Cardiac septum (tissue), 1 donor: ENCODE data around the gene KAT2A. TPM values are rescaled to one million over a fixed set of nuclear protein-coding genes. Genes with fewer than 3 reads are reported as not detected.

Experiments used
- DNase-seq: peaks from one replicate; pipeline ENCODE4 v3.0.0-alpha.2; 2020; ENCODE audit warnings: low spot score
- intact Hi-C: fragments of 100-400 bp; cut with DNase I; formaldehyde crosslinking; loops from one replicate; pipeline ENCODE4 v1.14.0; 2022
- total RNA-seq: library from RNA; stranded (reverse); fragmentation: NEBNext Ultra II Directional; extraction: Animal tissue kit (Norgen Biotek cat#: 25700); gene quantifications from one replicate; pipeline ENCODE4 v1.2.1, GENCODE V29; 2021
- donor health status: DM: no; HTN: no; CAD: no.

KAT2A gene
- total RNA-seq, 1 donor from 2014 or later: 17.3 TPM

DNA sequence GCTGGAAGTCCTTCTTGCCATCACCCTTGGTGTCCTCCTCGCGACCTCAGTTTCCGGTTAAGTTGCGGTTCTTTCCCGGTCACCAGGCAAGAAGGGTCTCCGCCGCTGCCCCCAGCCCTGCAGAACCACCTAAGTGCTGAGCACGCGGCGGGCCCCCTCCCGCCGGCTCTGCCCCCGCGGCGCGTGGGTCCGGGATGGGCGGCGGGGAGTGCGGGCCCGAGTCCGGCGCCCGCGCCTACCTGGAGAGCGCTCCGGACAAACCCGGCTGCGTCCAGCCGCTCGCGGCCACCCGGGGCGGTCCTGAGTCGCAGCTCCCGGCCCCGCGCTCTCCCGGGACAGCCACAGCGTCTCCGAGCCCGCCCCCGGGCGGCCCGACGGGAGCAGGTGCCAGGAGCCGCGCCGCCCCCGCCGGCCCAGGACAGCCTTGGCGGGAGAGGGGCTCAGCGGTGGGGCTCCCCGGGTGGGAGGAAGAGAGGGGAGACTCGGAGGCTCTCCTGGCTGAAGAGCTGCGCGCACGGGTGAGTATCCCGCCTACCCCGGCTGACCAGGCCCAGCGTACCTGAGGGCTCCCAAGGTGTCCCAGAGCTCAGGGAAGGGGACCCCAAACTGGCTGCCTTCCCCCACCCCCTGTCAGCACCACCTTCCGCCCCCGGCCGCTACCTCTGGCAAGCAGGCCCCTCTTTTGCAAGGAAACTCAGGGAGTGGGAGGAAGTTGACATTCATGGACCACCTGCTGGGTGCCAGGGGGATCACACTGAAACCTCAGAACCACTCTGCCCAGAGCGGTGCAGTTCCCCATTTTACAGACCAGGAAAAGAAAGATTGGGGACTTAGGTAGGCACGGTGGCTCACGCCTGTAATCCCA is 48.6 kb downstream of the KAT2A start:
- intact Hi-C loops: no loop called here
- no peak for DNase-seq

DNA sequence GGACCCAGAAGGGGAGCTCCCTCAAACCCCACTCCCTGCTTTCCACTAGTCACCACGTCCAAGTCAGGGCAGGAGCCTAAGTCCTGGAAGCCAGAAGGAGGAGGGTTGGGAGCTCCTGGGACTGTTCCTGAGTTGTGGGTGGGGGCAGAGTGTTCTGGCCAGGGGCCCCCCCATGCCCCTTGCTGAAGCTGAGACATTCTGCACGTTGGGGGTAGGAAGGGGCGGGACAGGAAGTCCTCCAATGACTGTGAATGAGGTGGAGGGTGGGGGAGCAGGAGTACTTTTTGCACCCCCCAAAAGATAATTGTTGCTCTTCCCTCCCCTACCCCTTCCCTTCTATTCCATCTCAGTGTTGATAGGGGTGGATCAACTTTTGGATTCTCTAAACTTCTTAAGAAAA is 49.4 kb downstream of the KAT2A start:
- intact Hi-C loops: no loop called here
- no peak for DNase-seq

DNA sequence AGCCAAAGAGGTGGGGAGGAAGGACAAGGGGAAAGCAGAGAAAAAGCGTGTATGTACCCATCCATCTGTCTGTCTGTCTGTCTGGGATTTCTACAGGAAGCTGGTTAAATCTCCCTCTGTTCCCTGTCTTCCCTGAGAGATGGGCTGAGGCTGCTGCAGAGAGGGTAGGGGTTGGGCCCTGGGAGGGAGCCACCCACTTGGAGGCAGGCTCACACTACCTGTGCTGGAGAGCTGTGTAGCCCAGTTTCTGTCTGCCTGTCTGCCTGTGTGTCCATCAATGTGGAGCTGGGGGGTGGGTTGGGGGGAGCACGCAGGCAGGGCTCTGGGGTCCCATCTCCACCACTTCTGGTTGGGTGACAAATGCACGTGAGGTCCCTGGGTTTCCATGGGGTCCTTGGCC is 52.2 kb downstream of the KAT2A start:
- DNase-seq: no peak
- intact Hi-C loops: loop anchor here (5.0 kb wide), 2 partner anchors 33 to 42 kb away; no protein-coding TSS in a partner anchor

DNA sequence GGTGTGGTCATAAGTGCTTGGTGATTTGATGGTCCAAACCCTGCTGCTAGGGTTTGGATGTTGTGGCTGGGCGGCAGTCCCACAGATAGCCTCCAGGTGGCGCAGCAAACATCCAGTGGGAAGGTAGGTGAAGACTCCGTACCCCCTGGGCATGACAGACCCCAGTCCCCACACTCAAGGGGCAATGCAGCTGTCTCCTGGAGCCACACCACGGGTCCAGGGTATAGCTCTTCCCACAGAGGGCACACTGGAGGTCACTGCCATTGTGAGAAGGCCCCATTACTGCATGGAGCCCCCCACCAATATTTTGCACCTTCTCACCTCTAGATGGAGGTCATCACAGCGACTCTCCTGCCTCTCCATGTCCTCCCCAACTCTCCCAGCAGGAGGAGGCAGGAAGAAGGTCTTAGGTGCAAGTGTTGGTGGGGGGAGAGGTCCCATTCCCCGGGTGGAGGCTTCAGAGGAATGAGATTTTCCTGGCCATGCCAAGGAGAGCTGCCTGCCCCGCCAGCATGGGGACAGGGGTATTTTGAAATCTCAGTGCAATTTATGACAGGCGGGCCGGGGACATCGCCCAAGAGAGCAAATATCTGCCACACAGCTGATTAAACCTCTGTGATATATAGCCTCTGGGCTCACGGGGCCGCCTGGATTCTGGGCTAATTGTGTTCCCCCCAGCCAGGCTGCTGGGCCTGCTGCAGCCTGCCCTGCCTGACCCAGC is 53.6 kb downstream of the KAT2A start:
- peak; percentile 81 for DNase-seq
- intact Hi-C loops: loop anchor here (5.0 kb wide), 2 partner anchors 35 to 40 kb away; no protein-coding TSS in a partner anchor

DNA sequence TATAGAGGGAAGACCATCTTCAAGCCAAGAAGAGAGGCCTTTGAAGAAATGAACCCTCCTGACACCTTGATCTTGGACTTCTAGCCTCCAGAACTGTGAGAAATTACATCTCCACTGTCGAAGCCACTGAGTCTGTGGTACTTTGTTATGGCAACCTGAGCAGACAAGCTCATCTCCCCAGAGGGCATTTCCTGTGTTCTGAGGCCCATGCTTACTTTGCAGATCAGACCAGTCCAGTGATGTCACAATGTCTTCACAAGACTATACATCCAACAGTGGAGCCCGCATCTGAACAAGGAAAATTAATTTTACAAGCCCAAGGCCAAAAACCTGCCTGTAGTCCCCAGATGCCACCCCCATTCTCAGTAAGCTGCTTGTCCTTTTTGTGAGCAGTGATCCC is 56.0 kb downstream of the KAT2A start:
- no peak for DNase-seq
- intact Hi-C loops: loop anchor here (5.0 kb wide), 2 partner anchors 37 to 38 kb away; no protein-coding TSS in a partner anchor

Other genes starting within 250 kb of the KAT2A start
- gene ACLY, start 202.4 kb downstream of the KAT2A start, total RNA-seq: 33.6 TPM
- 0.54 TPM for gene ODAD4, start 190.8 kb downstream of the KAT2A start, total RNA-seq
- gene CNP, start 154.6 kb downstream of the KAT2A start, total RNA-seq: 24.2 TPM
- gene DNAJC7, start 103.9 kb downstream of the KAT2A start, total RNA-seq: 77.4 TPM
- gene NKIRAS2, start 101.3 kb downstream of the KAT2A start, total RNA-seq: 50.7 TPM
- gene C17orf113, start 70.8 kb downstream of the KAT2A start, total RNA-seq: 0.43 TPM
- gene ZNF385C, start 22.9 kb downstream of the KAT2A start, total RNA-seq: 0.13 TPM
- gene DHX58, start 8.7 kb downstream of the KAT2A start, total RNA-seq: 4.5 TPM
- gene HSPB9, start 1.4 kb upstream of the KAT2A start, total RNA-seq: not detected
- 43.9 TPM for gene RAB5C, start 33.6 kb upstream of the KAT2A start, total RNA-seq
- gene KCNH4, start 59.8 kb upstream of the KAT2A start, total RNA-seq: not detected
- gene HCRT, start 64.1 kb upstream of the KAT2A start, total RNA-seq: not detected
- 6.0 TPM for gene GHDC, start 73.1 kb upstream of the KAT2A start, total RNA-seq
- 32.8 TPM for gene STAT5B, start 155.0 kb upstream of the KAT2A start, total RNA-seq
- gene STAT5A, start 167.1 kb upstream of the KAT2A start, total RNA-seq: 12.1 TPM